Tongue (tissue), 2 donors: ENCODE results near the gene IGIP. TPM values are rescaled to one million over a fixed set of nuclear protein-coding genes. Genes with fewer than 3 reads are reported as not detected.
"Not testable (repeated sequence)": the region's sequence is repeated elsewhere in the genome, so short reads cannot be mapped to it uniquely, and the experiment has no call there.

ENCODE experiments used
- DNase-seq: peaks from one replicate; pipeline ENCODE4 v3.0.0-alpha.2; 2015
- total RNA-seq: library from RNA; depleted of rRNA; stranded (reverse); fragments of >200 nt; gene quantifications from one replicate; pipeline ENCODE4 v1.2.3, GENCODE V29; 2014

IGIP gene
- total RNA-seq, 1 donor from 2014 or later: 9.4 TPM

DNA sequence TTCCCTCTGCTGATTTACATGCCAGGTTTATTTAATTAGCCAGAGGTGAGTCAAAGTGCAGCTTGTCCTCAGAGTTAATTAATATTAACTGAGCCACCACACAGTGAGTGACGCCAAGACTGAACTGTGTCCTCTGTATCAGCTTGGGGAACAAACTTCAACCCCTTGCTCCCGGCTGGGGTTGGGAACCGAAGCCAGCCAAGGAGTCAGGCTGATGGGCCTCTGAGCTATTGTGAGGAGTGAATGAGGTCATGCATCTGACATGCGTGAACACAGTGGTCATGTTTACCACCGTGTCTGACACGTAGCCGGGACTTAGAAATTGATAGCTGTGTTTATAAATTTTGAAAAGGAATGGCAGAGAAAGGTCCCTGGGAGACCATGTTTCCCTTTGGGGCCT lies 17.1 kb downstream of the IGIP start:
- no peak for DNase-seq

DNA sequence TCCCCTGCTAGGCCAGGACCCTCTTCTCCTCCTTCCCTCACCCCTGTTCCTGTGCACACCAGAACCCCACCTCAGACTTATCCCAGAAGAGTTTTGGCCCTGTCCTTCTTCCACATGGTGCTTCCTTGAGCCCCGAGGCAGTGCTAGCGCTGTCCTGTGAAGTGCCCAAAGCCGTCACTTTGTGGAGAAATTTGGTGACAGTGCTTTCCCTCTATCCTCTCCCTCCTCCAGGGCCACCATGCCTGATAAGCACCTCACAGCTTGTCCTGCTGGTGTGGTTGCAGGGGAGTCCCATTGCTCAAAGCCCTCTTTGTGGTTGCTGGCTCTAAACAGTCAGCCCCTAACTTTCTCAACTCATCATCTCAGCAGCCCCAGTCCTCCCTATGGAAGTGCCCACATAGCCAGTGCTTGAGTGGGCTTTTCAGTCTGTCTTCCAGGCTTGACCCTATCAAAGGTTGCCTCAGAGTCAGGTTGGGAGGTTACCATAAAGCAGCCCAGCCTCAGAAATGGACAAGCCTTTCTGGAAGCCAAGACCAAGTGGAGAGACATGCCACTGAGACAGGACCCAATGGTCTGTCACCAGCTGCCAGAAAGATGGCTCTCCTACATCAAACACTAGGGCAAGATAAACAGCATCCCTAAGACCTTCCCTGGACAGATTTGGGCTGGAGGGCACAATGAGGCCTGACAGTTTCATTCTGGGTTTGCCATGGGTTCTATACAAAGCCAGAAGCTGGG lies 18.0 kb downstream of the IGIP start:
- no peak for DNase-seq

DNA sequence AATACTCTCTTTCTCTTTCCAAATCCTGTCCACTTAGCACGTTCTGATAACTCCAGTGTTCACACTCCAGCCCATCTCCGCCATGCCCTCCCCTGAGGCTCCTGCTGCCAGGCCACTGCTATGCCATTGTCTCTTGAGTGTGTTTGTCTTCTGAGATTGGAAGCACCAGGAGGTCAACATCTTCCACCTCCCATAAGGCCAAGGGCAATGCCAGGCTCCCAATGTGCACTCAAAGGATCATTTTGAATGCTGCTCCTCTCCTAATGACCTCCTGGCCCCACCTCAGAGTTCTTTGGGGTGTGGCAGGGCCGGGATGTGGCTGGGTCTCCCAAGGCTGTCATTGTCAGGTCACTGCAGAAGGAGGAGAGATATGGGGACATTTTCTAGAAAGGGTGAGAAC lies 19.5 kb downstream of the IGIP start:
- no peak for DNase-seq

DNA sequence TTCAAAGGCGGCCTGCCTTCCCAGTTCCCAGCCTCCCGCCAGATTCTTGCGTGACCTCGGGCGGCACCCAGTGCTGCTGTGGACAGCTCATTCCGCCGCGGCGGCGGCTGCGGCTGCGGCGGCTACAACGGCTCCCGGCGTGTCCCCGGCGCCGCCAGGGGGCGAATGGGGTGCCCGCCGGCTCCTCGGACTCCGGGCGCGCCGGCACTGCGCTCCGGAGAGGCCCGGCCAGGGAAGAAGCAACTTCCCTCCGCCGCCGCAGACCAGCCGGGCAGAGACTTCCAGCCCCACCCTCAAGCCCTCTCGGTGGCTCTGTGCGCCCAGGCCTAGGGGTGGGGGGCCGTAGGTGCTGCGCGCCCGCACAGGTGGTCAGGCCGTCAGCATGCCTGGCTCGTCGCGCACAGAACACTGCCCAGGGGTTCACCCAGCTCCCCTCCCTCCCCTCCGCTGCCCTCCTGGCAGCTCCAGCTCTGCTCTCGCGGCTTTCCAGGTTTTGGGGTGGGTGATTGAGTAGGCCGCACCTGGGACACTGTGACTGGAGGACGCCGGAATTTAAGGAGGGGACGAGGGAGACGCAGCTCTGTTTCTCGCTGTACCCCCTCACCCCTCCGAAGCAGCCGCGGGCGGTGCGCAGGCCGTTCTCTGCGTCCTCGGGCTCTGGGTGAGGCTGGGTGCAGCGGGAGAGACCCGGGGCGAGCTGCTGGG lies 20.2 kb downstream of the IGIP start:
- peak; percentile 76 for DNase-seq

DNA sequence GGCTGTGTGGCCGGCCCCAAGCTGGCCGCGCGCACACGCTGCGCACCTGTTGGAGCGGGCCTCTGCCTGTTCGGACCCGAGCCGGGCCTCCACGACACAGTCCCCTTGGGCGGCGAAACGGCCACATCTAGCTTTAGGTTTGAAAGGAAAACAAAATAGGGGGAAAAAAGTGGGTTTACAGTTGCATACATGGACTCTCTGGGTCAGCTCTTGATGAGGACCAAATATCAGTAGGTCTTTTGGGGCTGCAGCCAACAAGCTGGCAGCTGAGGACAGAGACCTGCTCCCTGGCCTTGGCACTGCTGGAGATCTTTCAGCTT lies 20.7 kb downstream of the IGIP start:
- DNase-seq: no peak

DNA sequence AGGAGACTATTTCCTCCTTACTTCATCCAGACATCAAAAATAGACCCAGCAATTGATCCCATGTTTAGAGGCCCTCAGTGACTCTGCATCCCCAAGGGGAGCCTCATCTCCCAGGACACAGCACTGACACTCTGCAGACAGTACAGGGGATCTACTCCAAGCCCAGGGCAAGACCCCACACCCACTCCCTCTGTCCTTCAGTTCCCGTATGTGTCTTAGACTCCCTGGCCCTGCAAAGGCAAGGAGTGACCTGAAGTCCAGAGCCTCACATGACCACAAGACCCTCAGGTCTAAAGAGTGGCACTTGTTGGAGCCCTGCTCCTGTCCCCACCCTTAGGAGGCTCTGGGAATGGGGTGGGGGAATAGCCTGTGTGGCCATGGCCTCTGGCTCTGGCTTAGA lies 21.7 kb downstream of the IGIP start:
- no peak for DNase-seq

DNA sequence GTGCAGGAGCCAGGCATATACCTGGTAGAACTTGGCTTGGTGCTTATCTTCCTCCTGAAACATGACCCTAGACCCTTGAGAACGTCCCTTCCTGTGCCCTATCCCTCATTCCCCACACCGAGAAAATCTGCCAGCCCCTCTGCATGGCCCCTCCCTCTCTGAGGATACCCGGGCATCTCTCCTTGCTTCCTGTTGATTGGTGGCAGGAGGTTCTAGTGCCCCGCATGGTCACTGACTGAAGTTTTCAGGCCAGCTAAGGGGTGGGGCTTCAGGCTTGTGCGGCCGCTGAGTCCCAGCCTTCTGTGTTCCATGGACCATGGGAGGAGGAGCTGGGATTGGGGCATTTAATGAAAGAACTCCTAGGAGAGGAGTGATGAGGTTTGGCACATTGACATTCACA lies 22.8 kb downstream of the IGIP start:
- DNase-seq: no peak

DNA sequence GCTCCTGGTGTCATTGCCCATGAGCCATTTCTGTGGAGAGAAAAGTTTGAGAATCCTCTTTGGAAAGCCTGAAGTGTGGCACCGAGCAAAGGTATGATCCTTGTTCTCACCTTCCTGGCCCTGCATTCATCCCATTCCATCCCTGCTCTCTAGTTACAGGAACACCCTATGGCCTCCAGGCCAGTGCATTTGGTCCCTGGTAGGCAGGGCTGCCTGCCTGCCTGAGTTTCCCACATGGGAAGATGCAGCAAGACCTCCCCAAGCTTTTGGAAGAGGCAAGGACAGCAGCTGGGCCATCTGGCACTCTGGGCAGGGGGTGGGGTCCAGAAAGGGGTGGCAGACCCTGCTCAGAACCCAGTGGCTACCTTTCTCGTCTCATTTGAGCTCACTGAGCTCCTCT lies 24.5 kb downstream of the IGIP start:
- DNase-seq: no peak

DNA sequence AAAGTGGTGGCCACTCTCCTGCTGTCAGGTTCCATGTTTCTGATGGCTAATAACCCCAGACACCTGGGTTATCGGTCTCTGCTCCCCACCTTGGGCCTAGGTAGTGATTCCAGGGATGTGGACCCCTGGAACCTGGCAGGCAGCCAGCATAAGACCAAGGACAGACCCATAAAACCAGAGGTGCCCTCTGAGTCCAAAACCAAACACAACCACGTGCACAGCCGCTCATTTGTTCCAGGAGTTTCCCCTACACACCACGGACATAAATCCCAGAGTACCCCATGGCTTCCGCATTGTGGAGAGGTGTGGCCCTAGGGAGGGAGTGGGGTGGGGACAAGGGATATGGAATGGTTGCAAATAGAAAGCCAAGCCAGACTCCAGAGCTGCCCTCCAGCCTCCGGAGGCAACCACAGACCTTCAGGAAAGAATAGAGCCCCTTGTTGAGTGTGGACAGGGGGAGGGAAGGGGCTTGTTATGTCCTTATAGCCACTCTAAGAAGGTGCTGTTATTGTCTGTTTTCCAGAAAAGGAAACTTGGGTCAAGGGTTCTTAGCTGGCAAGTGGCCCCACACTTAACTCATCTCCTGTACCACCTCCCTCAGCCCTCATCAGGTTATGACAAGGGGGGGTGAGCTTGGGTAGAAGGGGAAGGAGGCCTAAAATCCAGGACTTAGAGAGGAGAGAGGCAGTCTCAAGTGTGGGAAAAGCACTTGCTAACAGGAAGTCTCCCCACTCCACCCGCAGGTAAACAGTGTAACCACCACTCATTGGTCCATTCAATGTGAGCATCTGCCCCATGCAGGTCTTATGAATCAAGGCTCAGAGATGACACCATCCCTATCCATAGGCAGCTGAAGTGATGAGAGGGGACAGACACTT lies 25.6 kb downstream of the IGIP start:
- DNase-seq: no peak

DNA sequence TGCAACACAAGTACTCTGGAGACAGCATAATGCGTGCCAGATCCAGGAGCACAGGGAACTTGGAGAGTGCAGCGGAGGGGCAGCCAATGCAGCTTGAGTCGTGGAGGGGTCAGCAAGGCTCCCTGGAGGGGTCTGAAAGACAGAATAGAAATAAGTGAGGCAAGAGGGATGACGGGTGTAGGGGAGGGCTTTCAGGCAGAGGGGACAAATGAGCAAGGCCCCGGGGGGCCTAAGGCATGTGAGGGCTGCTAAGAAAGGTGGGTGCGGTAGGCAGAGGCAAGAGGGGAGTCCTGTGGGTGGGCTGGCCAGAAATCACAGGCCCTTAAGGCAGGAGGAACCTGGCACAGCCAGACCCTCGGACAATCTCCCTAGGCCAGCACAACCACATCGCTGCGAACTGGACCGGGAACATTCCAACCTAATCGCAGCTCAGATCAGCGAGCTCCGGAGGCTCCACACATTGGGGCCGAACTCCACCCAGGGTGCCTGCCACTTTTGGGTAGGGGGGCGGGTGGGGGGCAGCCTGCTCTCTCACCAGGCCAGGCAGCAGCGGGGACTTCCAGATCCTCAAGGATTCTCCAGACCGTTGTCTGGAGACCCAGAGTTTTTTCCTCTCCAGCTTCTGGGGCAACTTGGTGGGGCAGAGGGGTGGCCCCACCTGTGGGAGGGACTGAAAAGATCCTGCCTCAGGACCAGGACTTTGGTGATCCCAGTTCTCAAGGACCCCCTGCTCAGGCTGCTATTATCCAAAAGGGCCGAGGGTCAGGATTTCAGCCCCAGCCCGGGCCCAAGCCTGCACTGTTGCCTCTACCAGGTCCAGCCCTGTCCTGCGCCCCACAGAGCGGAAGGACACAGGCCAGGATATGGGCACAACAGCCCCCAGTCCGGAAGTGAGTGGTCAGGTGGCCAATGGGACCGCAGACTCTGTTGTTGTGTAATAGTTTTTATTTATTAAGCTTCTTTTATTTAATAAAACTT lies 26.6 kb downstream of the IGIP start:
- DNase-seq: no peak

DNA sequence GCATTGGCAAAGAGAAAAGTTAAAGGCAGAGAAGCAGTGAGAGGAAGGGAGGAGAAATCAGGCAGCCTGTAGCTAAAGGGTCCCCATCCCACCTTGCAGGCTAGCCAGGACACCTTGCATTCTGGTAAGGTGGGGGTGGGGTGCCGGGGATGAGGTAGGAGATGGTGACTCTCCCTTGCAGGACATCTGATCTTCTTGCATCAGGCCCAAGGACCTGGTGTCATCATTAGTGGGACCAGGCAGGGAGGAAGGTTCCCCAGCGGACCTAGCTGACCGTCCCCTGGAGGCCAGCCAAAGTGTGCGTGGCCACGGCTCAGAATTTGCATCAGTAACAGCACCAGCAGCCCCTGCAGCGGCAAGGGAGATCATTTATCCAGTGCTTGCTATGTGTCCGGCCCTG lies 27.5 kb downstream of the IGIP start:
- no peak for DNase-seq

DNA sequence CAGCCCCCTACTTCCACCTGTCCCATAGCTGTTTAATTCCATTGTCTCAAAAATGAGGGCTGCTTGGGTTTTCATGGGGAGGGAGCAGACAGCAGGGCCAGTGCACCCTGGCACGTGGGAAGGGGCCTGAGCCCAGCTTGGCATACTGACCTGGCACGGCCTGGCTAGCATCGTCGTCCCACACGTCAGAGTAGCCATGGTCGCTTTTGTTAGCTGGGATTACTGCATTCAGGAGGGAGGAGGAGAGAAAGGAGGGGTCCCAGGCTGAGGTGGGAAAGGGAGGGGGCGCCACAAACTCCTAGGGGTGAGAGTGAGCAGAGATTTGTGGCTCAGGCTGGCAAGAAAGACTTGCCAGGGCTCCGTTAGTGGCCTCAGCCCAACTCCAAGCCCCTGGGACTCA lies 28.2 kb downstream of the IGIP start:
- DNase-seq: no peak

DNA sequence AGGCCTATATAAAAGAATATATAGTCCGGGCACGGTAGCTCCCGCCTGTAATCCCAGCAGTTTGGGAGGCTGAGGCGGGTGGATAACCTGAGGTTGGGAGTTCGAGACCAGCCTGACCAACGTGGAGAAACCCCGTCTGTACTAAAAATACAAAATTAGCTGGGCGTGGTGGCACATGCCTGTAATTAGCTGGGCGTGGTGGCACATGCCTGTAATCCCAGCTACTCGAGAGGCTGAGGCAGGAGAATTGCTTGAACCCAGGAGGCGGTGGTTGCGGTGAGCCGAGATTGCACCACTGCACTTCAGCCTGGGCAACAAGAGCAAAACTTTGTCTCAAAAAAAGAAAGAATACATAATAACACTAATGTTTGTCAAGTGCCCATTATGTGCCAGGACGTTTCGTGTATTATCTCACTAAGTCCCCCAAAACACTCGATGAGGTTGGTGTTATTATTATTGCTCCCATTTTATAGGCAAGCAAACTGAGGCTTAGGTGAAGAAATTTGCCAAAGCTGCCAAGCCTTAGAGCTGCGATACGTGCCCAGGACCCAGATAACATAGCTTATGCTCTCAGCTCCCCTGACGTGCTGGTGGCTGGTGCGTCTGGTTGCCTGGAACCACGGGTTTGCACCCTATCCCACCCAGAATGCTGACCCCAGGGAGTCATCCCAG lies 29.1 kb downstream of the IGIP start:
- DNase-seq: not testable (repeated sequence)

DNA sequence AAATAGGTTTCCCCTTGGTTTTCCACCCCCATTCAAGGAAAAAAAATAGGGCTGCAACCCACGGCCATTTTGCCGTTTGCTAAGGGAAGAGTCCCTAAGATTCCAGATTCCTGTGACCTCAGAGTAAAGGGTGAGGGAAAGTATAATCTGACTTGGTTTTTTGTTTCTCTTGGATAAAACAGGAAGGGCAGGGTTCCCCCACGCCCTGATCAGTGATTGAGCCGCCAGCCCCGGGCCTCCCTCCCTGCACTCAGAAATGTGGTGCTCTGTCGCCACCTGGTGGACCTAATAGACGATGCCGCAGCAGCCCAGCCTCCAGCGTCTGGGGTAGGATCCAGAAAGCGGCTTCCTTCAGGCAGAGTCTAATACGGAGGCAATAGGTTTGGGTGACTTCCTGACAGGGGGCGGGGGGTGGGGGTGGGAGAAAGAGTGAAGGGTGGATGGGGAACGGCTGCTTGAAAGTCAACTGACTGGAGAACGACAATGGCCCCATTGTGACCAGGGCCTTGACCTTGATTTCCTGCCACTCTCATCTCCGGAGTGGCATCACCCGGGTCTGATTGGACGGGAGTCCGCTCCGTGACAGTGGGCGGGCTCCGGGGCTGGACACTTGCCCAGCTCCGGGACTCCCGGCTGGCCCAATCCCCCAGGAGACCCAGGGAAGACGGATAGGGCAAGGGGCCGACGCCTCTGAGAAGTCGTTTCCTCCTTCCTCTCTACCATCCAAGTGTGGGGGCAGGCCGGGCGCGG lies 31.5 kb downstream of the IGIP start:
- peak; percentile 95 for DNase-seq

DNA sequence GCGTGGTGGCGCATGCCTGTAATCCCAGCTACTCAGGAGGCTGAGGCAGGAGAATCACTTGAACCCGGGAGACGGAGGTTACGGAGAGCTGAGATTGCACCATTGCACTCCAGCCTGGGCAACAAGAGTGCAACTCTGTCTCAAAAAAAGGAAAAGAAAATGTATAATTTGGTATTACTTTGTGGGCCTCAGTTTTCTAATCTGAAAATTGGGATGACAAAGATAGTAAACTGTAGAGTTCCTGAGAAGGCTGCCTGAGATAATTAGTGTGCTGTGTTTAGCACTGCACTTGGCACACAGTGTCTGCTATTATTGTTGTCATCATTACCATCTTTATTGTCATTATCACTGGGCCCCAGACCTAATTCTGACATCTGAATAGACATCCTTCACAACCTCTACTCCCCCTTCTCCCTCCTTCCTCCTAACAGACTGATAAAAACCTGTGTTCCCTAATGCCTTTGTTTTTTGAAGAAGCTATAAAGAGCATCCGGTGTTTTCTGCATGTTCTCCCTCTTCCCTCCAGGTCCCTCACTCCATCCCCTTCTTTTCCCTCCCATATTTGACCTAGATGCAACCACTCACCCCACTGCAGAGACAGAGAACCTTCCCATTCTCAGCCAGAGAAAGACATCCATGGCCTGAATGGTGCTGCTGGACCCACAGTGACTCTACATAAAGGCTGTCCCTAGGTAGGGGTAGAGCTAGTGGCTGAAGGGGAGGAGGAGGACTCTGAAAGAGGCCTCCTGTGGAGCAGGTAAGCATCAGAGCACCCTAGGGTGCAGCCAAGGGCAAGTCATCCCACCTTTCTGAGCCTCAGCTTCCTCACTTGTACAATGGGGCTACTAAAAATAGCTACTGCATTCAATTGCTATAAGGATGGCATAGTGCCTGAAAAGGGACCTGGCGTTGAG lies 33.5 kb downstream of the IGIP start:
- no peak for DNase-seq

DNA sequence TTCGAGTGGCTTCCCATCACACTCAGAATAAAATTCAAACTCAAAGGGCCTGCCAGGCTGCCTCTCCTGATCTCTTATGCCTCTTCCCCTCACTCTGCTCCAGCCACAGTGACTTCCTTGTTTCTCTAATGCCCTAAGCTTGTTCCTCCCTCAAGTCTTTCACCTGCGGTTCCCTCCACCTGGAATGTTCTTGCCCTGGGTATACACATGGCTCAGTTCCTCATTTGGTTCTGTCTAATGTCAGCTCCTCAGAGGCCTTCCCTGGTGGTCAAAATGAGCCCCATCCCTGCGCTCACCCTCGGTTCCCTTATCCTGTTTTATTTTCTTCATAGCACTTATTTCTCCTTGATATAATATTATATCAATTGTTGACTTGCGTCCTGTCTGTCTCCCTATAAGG lies 36.5 kb downstream of the IGIP start:
- DNase-seq: no peak

DNA sequence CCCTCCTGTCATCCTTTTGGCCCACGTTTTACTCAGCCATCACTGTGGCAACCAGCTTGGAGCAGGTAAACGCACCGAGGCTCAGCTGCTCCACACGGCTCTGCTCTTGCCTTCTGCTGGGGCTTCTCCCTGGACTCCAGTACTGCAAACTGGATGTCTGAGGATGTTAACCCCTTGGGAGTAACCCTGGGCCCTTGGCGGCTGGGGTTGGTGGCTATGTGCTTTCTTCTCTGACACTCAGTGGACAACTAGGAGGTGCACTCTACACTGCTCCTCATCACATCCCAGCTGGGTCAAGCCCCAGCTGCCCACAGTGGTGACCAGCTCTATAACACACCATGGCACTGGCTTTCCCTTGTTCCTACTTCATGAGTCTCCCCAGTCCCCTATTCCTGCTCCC lies 37.0 kb downstream of the IGIP start:
- no peak for DNase-seq

DNA sequence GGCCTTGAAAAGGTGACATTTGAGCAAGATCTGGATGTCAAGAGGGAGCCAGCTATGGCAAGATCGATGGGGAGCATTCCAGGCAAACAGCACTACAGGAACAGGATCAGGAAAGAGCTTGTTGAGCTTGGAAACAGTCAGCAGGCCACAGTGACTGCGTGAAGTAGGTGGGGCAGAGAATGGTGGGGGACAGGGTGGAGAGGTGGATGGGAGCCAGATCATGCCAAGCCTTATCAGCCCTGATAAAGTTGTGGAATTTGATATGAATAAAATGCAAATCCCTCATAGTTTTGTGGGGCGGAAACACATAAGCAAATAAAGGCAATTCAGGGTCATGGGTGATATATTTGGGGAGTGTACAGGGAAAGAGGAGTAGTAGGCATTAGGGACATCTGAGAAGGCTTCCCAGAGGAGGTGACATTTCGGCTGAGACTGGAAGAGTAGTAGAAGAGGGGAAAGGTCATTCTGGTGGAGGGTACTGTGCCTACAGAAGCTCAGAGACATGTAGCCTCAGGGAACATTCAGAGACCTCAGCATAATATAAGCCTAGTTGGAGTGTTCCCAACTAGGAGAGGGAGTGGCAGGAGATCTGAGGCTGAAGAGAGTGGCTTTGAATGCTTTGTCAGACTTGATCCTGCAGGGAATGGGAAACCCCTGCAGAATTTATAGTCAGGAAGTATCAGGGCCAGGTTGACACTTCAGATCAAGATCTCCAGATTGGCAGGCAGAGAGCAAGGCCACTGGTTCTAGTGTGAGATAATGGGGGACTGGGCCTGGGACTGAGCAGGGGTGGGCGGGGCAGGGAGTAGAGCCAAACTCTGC lies 39.6 kb downstream of the IGIP start:
- DNase-seq: no peak

DNA sequence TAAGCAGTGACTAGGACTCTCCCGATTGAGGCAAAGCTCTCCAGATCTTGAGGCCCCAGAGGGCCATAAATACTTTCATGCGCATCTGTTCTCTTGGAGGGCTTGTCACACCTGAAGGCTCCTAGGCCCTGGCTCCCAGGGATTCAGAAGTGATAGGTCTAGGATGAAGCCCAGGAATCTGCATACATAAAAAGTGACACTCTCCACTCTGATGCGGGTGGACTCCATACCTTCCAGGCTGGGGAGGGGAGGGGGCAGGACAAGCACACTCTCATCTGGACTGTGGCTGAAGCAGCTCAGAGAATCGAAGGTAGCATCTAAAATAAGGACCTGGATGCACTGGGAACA lies 40.2 kb downstream of the IGIP start:
- no peak for DNase-seq
